Sciatic nerve (tissue), 2 donors: Measurements from ENCODE around the gene GLIS2. TPM values are rescaled to one million over a fixed set of nuclear protein-coding genes. Genes with fewer than 3 reads are reported as not detected.
A peak's percentile ranks its signal among the peaks of the same experiment; 100 is the strongest.

Experiments used
- ATAC-seq: fragments of 200-7000 bp; cut with Tn5 transposase; one replicate; pipeline ENCODE4 v1.9.1; 2020; ENCODE audit warnings: mild to moderate bottlenecking, moderate library complexity
- DNase-seq: peaks from one replicate; pipeline ENCODE4 v3.0.0-alpha.2; 2020; ENCODE audit warnings: low spot score
- intact Hi-C: fragments of 100-400 bp; cut with DNase I; formaldehyde crosslinking; loops from one replicate; pipeline ENCODE4 v1.14.2; 2022
- total RNA-seq: library from RNA; stranded (reverse); fragmentation: NEBNext Ultra II Directional; extraction: Animal tissue kit (Norgen Biotek cat#: 25700); gene quantifications from one replicate; pipeline ENCODE4 v1.2.1, GENCODE V29; 2021
- donor health status: DM: no; HTN: no; CAD: no.
- donor health status: DM: no; HTN: no; CAD: no.

GLIS2 gene
- total RNA-seq, 1 donor from 2014 or later, result 39.4 TPM

GRCh38 chr16:4316864-4317531 lies 1.1 kb downstream of the GLIS2 start:
- DNase-seq (no peak), ATAC-seq (peak; percentile 25)
- intact Hi-C loops, result no loop called here

GRCh38 chr16:4317532-4318450 lies 1.9 kb downstream of the GLIS2 start:
- DNase-seq, result no peak
- peak; percentile 4 for ATAC-seq
- intact Hi-C loops, result no loop called here

DNA sequence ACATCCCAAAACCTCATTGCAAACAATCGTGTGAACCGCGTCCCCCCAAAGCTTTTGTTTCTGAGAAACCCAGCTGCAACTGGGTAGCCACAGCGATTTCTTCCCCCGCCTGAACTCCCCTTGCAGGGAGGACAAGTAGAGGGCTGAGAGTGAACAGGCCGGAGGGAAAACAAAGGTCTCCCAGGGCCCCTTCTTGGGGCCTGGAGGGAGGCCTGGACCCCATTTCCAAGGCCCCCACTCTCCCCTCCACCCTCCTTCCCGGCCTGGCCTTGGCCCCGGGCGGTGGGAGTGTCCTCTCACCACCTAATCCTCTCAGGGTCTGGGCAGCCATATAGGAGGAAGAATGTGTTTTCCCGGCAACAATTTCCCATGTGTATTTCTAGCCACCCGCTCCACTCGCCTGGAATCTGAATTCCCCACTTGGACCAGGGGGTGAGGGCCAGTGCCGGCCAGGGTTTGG lies 2.6 kb downstream of the GLIS2 start:
- ATAC-seq, result no peak
- DNase-seq, result no peak
- intact Hi-C loops, result no loop called here

GRCh38 chr16:4318967-4319366 lies 3.1 kb downstream of the GLIS2 start:
- no peak for ATAC-seq
- intact Hi-C loops, result no loop called here
- DNase-seq, result no peak

- DNase-seq (no peak), ATAC-seq (no peak)
- intact Hi-C loops, result no loop called here
Observed at GRCh38 chr16:4319454-4320421, 3.9 kb downstream of the GLIS2 start.

DNA sequence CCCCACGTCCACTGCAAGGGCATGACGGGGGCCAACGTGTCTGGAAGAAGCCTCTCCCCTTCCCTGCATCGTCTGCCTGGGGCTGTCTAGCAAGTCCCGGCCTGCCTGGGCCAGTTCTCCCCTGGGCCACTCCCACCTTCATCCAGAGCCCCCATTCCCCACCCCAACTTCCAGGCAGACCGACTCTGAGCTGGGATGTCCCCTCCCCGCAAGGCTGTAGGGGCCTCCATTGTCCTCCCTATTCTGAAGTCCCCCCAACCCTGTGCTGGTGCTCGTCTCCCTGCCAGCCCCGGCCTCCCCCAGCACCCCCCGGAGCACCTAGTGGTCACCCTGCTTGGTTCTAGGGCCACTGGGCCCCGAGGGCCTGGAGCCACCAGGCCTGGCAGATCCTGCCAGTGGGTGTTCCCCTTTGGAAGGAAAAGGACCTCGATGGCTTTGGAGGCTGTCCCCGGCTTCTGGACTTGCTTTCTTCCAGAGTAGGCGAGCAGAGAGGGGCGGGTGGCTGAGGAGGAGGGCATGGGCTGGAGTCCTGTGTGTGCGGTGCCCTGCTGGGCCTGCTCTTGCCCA lies 4.8 kb downstream of the GLIS2 start:
- ATAC-seq, result no peak
- DNase-seq, result no peak
- intact Hi-C loops, result no loop called here

- intact Hi-C loops, result no loop called here
- DNase-seq (no peak), ATAC-seq (no peak)
Observed at GRCh38 chr16:4321286-4322120, 5.6 kb downstream of the GLIS2 start.

- ATAC-seq (no peak), DNase-seq (no peak)
- intact Hi-C loops, result no loop called here
Observed at GRCh38 chr16:4322121-4323052, 6.5 kb downstream of the GLIS2 start.

GRCh38 chr16:4323071-4323844 lies 7.4 kb downstream of the GLIS2 start:
- peak; percentile 52 for DNase-seq
- ATAC-seq, result no peak
- intact Hi-C loops, result no loop called here

DNA sequence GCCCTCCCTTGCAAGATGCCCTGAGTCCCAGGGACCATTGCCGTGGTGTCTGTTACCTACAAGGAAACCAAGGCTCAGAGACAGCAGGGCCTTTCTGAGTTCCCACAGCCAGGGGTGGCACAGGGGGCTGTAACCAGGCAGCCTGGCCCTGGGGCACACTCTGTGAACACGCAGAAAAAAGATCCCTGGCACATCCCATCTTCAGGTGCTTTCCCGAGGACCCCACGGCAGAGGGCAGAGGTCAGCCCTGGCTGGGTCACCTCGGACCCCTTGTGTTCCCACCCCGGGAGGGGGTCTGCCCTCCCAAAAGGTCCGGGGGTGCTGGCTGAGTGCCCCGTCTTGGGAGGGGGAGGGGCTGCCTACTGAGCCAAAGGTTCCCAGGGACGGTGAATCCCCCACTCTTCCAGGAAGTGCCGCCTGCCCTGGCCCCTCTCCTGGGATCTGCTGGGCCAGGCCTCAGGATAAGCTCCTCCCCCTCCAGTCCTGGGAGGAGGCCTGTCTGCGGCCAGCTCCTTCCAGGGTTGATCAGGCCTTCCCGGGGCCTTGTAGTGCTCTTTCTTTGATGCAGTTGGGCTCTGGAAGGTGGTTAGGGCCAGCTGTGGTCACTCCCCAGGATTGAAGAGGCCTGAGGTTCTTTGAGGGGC lies 8.1 kb downstream of the GLIS2 start:
- DNase-seq (peak; percentile 85), ATAC-seq (peak; percentile 76)
- intact Hi-C loops, result no loop called here

- DNase-seq, result no peak
- intact Hi-C loops, result loop anchor here (5.0 kb wide), 1 partner anchor 32 kb away; no protein-coding TSS in a partner anchor
- ATAC-seq, result no peak
Observed at GRCh38 chr16:4324492-4325252, 8.8 kb downstream of the GLIS2 start.

DNA sequence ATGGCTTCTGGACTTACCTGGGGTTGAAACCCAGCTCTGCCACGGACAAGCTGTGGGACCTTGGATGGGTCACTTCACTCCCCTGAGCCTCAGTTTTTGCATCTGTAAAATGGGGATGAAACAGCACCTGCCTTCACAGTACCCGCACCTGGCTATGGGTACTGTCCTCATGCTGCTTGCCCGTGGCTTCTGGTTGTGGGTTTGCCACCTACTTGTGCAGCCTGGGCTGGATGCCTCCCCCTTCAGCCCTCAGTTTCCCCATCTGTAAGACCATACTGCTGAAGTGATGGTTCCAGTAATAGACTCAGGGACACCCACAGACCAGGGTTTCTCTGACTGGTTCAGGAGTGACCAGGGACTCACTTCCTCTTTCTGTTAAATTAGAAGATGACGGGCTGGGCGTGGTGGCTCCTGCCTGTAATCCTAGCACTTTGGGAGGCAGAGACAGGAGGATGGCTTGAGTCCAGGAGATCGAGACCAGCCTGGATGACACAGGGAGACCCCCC lies 9.4 kb downstream of the GLIS2 start:
- ATAC-seq, result no peak
- intact Hi-C loops, result loop anchor here (5.0 kb wide), 1 partner anchor 33 kb away; no protein-coding TSS in a partner anchor

GRCh38 chr16:4327386-4328045 lies 11.6 kb downstream of the GLIS2 start:
- DNase-seq (no peak), ATAC-seq (no peak)
- intact Hi-C loops, result loop anchor here (5.0 kb wide), 1 partner anchor 35 kb away; no protein-coding TSS in a partner anchor

More for the DNA sequence above, 9.4 kb downstream of the GLIS2 start:
- no peak for DNase-seq
